SK-N-SH (cell line): ENCODE data around the gene PBRM1. TPM values are rescaled to one million over a fixed set of nuclear protein-coding genes. Genes with fewer than 3 reads are reported as not detected.

Experiments
- CTCF ChIA-PET: fragments of 300-600, 350-600 bp; formaldehyde crosslinking; extraction: SDS; loops from one replicate; lab custom pipeline; 2021; lab: Yijun Ruan, JAX
- POLR2A ChIA-PET: fragments of 350-600 bp; sonication (Branson Sonifier 250); formaldehyde crosslinking; extraction: SDS; loops from one replicate; lab custom pipeline; 2020; ENCODE audit warnings: antibody characterized with exemption, inconsistent platforms; lab: Yijun Ruan, JAX
- DNase-seq: peaks from one replicate; pipeline ENCODE4 v3.0.0; 2012
- H2AFZ ChIP-seq: fragments of 200-600 bp; sonication (generic); 2 replicates; pipeline ENCODE4 v1.8.1; 2016; ENCODE audit warnings: antibody characterized with exemption, mild to moderate bottlenecking, low read depth
- H3F3A ChIP-seq: fragments of 200-600 bp; sonication (generic); replicated peaks from 2 replicates; pipeline ENCODE3; 2016; ENCODE audit warnings: antibody characterized with exemption, mild to moderate bottlenecking; ENCODE audit not compliant: insufficient read depth
- H3K27ac ChIP-seq, 2 experiments: fragments of 200-500 bp in 1 of 2; fragments of 200-600 bp in 1 of 2; sonication (Bioruptor generic) in 1 of 2; sonication (generic), shearing (Covaris generic) in 1 of 2; 2 replicates each; pipeline versions ENCODE4 v1.5.1 to v1.6.1; 2014 to 2016; ENCODE audit warnings: low read depth in 2 of 2, inconsistent platforms in 1 of 2, low read length in 1 of 2, mild to moderate bottlenecking in 1 of 2, mixed read lengths in 1 of 2
- H3K27me3 ChIP-seq: fragments of 200-600 bp; sonication (generic), shearing (Covaris generic); 2 replicates; pipeline ENCODE4 v1.6.1; 2016; ENCODE audit warnings: mixed run types; ENCODE audit not compliant: insufficient read depth
- H3K36me3 ChIP-seq, 2 experiments: fragments of 200-500 bp in 1 of 2; fragments of 200-600 bp in 1 of 2; sonication (Bioruptor generic) in 1 of 2; sonication (generic) in 1 of 2; replicated peaks in 1 of 2; 2 replicates each; pipeline versions ENCODE3 to v1.5.1; 2014 to 2016; ENCODE audit warnings: low read length in 1 of 2, mild to moderate bottlenecking in 1 of 2; ENCODE audit not compliant: insufficient read depth in 2 of 2, control insufficient read depth in 1 of 2
- H3K4me1 ChIP-seq, 2 experiments: fragments of 200-500 bp in 1 of 2; fragments of 200-600 bp in 1 of 2; sonication (Bioruptor generic) in 1 of 2; sonication (generic), shearing (Covaris generic) in 1 of 2; 2 replicates each; pipeline versions ENCODE4 v1.5.1 to v1.6.1; 2014 to 2016; ENCODE audit warnings: low read depth in 1 of 2, low read length in 1 of 2, mixed run types in 1 of 2; ENCODE audit not compliant: insufficient read depth in 2 of 2, control insufficient read depth in 1 of 2
- H3K4me2 ChIP-seq: fragments of 200-600 bp; sonication (generic), shearing (Covaris generic); 2 replicates; pipeline ENCODE4 v1.6.1; 2017; ENCODE audit warnings: mixed run types
- H3K4me3 ChIP-seq, 2 experiments: fragments of 200-500 bp in 1 of 2; fragments of 200-600 bp in 1 of 2; sonication (Bioruptor generic) in 1 of 2; sonication (generic), shearing (Covaris generic) in 1 of 2; 2 replicates each; pipeline versions ENCODE4 v1.5.1 to v1.8.1; 2014 to 2016; ENCODE audit warnings: low read depth in 2 of 2, inconsistent platforms in 1 of 2, low read length in 1 of 2, mild to moderate bottlenecking in 1 of 2, mixed read lengths in 1 of 2, moderate library complexity in 1 of 2
- H3K79me2 ChIP-seq: fragments of 200-600 bp; sonication (generic); 2 replicates; pipeline ENCODE4 v1.8.1; 2017; ENCODE audit warnings: mild to moderate bottlenecking; ENCODE audit not compliant: insufficient read depth
- H3K9ac ChIP-seq: fragments of 200-600 bp; sonication (generic); 2 replicates; pipeline ENCODE4 v1.6.1; 2017; ENCODE audit warnings: mixed run types
- H3K9me2 ChIP-seq: fragments of 200-600 bp; sonication (generic); 2 replicates; pipeline ENCODE4 v1.6.1; 2017; ENCODE audit warnings: mixed run types
- H3K9me3 ChIP-seq: fragments of 200-600 bp; sonication (generic); 2 replicates; pipeline ENCODE4 v1.6.1; 2017; ENCODE audit warnings: mixed run types, mild to moderate bottlenecking, moderate library complexity
- H4K20me1 ChIP-seq: fragments of 200-600 bp; sonication (generic); 2 replicates; pipeline ENCODE4 v1.6.1; 2017; ENCODE audit warnings: mild to moderate bottlenecking, mixed run types; ENCODE audit not compliant: insufficient read depth
- CHD2 ChIP-seq: fragments of 150-350 bp; IDR thresholded peaks from 2 replicates; pipeline ENCODE4 v1.6.1; 2018; ENCODE audit warnings: low read length; ENCODE audit not compliant: partially characterized antibody
- FOXM1 ChIP-seq: IDR thresholded peaks from 2 replicates; pipeline ENCODE4 v1.4.0; 2012; ENCODE audit warnings: low read depth, mild to moderate bottlenecking
- GATA2 ChIP-seq: sonication (generic); formaldehyde crosslinking; IDR thresholded peaks from 2 replicates; pipeline ENCODE4 v1.5.0; 2020; ENCODE audit warnings: mild to moderate bottlenecking, missing genetic modification reagents
- JUND ChIP-seq: IDR thresholded peaks from 2 replicates; pipeline ENCODE4 v1.4.0; 2012
- MEF2A ChIP-seq: IDR thresholded peaks from 2 replicates; pipeline ENCODE4 v1.4.0; 2012; ENCODE audit warnings: low read depth, borderline replicate concordance
- RCOR1 ChIP-seq: fragments of 150-350 bp; IDR thresholded peaks from 2 replicates; pipeline ENCODE4 v1.6.1; 2017; ENCODE audit warnings: antibody characterized with exemption, low read length
- RXRA ChIP-seq: IDR thresholded peaks from 2 replicates; pipeline ENCODE4 v1.4.0; 2012; ENCODE audit warnings: low read depth, mild to moderate bottlenecking, borderline replicate concordance
- TCF12 ChIP-seq: IDR thresholded peaks from 2 replicates; pipeline ENCODE4 v1.4.0; 2012
- TEAD4 ChIP-seq: IDR thresholded peaks from 2 replicates; pipeline ENCODE4 v1.4.0; 2012; ENCODE audit warnings: mild to moderate bottlenecking, borderline replicate concordance; ENCODE audit not compliant: insufficient read depth
- WGBS: methylation state at CpG from one replicate; pipeline ENCODE4 v1.1.6; 2017; ENCODE audit warnings: low lambda C conversion rate; 5-methylcytosine and 5-hydroxymethylcytosine counted together
- polyA plus RNA-seq, 3 experiments: library from polyadenylated mRNA; depleted of rRNA; stranded (reverse); fragments of >200 nt; gene quantifications; 2 replicates each; pipeline ENCODE4 v1.2.3, GENCODE V29; 2012
- TF ChIP-seq, protein P1 (sequence below): IDR thresholded peaks from 2 replicates; pipeline ENCODE4 v1.6.1; 2012; ENCODE audit warnings: mild to moderate bottlenecking, low read depth, low read length, moderate library complexity
- TF ChIP-seq, protein P2 (sequence below): fragments of 150-350 bp; IDR thresholded peaks from 2 replicates; pipeline ENCODE4 v1.6.1; 2017; ENCODE audit warnings: antibody characterized with exemption, low read length, low read depth, borderline replicate concordance
- TF ChIP-seq, protein P3 (sequence below): IDR thresholded peaks from 2 replicates; pipeline ENCODE4 v1.4.0; 2012; ENCODE audit warnings: low read depth, borderline replicate concordance

Gene PBRM1
- polyA plus RNA-seq, 1 of the 3 experiments (the other 2 are of a cell fraction) = 14.3 TPM

DNA sequence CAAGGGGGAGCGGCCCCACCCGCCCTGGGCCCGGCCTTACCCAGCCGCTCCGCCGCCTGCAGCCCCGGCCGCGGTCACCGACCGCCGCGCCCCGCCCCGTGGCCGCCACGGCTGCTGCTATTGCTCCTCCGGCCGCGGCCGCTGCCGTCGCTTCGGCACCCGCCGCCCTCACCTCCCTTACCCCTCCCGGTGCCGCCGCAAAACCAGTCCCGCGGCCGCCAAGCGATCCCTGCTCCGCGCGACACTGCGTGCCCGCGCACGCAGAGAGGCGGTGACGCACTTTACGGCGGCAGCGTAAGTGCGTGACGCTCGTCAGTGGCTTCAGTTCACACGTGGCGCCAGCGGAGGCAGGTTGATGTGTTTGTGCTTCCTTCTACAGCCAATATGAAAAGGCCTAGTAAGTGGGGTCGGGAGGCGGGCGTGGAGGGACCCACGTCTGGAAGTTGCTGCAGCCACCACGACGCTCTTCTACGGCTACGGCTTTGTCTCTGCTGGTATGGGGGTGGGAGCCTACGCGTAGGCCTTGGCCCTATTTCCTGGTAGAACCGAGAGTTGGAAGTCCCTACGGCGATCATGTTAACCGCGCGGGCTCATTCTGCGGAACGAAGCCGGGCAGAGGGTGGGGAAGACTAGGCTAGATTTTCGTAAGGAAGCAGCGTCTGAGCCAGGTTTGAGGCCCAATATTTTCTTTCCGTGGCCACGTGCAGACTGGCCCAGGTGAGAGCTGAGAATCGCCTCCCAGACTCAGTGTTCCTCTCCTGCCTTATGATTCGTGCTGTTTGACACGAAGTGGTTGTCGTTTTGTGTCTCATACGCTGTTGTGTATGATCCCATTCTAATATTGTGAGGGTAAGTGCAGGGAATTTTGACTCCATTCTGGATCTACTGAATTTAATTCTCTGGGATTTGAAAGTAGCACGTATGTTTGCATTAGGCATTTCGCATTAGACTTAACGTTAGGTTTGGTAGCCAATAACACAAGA is at the start of gene PBRM1, which contains the start of gene GNL3 (continued):
- TF ChIP-seq, protein P1, sequence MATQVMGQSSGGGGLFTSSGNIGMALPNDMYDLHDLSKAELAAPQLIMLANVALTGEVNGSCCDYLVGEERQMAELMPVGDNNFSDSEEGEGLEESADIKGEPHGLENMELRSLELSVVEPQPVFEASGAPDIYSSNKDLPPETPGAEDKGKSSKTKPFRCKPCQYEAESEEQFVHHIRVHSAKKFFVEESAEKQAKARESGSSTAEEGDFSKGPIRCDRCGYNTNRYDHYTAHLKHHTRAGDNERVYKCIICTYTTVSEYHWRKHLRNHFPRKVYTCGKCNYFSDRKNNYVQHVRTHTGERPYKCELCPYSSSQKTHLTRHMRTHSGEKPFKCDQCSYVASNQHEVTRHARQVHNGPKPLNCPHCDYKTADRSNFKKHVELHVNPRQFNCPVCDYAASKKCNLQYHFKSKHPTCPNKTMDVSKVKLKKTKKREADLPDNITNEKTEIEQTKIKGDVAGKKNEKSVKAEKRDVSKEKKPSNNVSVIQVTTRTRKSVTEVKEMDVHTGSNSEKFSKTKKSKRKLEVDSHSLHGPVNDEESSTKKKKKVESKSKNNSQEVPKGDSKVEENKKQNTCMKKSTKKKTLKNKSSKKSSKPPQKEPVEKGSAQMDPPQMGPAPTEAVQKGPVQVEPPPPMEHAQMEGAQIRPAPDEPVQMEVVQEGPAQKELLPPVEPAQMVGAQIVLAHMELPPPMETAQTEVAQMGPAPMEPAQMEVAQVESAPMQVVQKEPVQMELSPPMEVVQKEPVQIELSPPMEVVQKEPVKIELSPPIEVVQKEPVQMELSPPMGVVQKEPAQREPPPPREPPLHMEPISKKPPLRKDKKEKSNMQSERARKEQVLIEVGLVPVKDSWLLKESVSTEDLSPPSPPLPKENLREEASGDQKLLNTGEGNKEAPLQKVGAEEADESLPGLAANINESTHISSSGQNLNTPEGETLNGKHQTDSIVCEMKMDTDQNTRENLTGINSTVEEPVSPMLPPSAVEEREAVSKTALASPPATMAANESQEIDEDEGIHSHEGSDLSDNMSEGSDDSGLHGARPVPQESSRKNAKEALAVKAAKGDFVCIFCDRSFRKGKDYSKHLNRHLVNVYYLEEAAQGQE = peak; percentile 51; the same call in 1 of the 2 replicates
- TF ChIP-seq, protein P2, sequence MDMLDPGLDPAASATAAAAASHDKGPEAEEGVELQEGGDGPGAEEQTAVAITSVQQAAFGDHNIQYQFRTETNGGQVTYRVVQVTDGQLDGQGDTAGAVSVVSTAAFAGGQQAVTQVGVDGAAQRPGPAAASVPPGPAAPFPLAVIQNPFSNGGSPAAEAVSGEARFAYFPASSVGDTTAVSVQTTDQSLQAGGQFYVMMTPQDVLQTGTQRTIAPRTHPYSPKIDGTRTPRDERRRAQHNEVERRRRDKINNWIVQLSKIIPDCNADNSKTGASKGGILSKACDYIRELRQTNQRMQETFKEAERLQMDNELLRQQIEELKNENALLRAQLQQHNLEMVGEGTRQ = no peak
- TF ChIP-seq CHD2 = peak; percentile 58
- TF ChIP-seq GATA2 (CRISPR knock-in tag) = no peak
- no peak for TF ChIP-seq RXRA
- TF ChIP-seq TEAD4 = no peak
- no peak; the same call in 1 of the 2 replicates for TF ChIP-seq RCOR1
- peak; percentile 17; the same call in 1 of the 2 replicates for TF ChIP-seq TCF12
- TF ChIP-seq, all 33 proteins: peak for 13

DNA sequence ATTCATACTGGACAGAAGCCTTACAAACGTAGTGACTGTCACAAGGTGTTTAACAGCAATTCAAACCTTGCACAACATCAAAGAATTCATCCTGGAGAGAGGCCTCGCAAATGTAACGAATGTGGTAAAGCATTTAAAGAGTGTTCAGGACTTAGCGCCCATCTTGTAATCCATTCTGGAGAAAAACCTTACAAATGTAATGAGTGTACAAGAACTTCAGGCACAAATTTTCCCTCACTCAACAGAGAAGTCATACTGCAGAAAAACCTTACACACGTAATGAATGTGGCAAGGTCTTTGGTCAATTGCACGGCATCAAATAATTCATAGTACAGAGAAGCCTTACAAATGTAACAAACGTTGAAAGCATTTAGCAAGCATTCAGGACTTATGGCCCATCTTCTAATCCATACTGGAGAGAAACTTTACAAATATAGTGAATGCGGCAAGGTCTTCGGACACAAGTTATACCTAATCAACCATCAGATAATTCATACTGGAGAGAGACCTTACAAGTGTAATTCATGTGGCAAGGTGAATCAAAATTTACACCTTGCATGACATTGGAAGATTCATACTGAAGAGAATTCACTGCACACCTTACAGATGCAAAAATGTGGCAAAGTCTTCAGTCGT is 47.7 kb upstream of the PBRM1 start:
- CTCF ChIA-PET = no interaction called here
- Histone ChIP-seq H3K4me2 (no peak overlapping the region), H3K27ac (no peak overlapping the region), H3F3A (peaks cover 11% of the 10 kb centered on the region), H4K20me1 (no peaks in the 10 kb centered on the region), H3K4me3 (no peak overlapping the region), H3K36me3 (peaks cover 35 to 83% of the 10 kb centered on the region in 2 experiments), H3K9ac (no peak overlapping the region), H3K79me2 (no peaks in the 10 kb centered on the region), H3K4me1 (no peaks in the 10 kb centered on the region), H2AFZ (no peak overlapping the region), H3K9me2 (no peaks in the 10 kb centered on the region), H3K9me3 (peaks cover 3% of the 10 kb centered on the region; the same call in 1 of the 2 replicates), H3K27me3 (no peaks in the 10 kb centered on the region)
- TF ChIP-seq, protein P2 = no peak
- TF ChIP-seq, protein P3, sequence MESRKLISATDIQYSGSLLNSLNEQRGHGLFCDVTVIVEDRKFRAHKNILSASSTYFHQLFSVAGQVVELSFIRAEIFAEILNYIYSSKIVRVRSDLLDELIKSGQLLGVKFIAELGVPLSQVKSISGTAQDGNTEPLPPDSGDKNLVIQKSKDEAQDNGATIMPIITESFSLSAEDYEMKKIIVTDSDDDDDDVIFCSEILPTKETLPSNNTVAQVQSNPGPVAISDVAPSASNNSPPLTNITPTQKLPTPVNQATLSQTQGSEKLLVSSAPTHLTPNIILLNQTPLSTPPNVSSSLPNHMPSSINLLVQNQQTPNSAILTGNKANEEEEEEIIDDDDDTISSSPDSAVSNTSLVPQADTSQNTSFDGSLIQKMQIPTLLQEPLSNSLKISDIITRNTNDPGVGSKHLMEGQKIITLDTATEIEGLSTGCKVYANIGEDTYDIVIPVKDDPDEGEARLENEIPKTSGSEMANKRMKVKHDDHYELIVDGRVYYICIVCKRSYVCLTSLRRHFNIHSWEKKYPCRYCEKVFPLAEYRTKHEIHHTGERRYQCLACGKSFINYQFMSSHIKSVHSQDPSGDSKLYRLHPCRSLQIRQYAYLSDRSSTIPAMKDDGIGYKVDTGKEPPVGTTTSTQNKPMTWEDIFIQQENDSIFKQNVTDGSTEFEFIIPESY = no peak
- no peak for TF ChIP-seq FOXM1
- TF ChIP-seq MEF2A = no peak
- no peak for TF ChIP-seq JUND
- POLR2A ChIA-PET = no interaction called here
- 84% methylated on average over 10 of the region's 10 CpGs for WGBS
- DNase-seq = no peak
